ENCODE results near the gene MACROH2A1.
A peak's percentile ranks its signal among the peaks of the same experiment; 100 is the strongest.

The MACROH2A1 gene

GRCh38 chr5:135388860-135389435, 10.1 kb downstream of the MACROH2A1 start:
- H3K36me3 ChIP-seq (ENCODE audit: control insufficient read depth in 1 of 2, insufficient read depth in 2 of 2, low read length in 2 of 2), result peaks cover 36 to 74% of the 10 kb centered on the region in 2 donors
- no peak overlapping the region for H3K27ac ChIP-seq (ENCODE audit: low read depth, low read length)
- H3K9ac ChIP-seq (ENCODE audit: low read depth in 1 of 2, low read length in 2 of 2), result no peak overlapping the region
- H3K4me3 ChIP-seq (ENCODE audit: low read depth in 1 of 2, low read length in 2 of 2), result no peak overlapping the region
- peaks cover 46 to 59% of the 10 kb centered on the region in 2 donors for H3K4me1 ChIP-seq (ENCODE audit: control insufficient read depth in 1 of 2, insufficient read depth in 2 of 2, low read length in 2 of 2)
- H3K27me3 ChIP-seq (ENCODE audit: control insufficient read depth in 1 of 2, insufficient read depth in 2 of 2, low read length in 2 of 2), result no peaks in the 10 kb centered on the region
- H3K9me3 ChIP-seq (ENCODE audit: control insufficient read depth in 1 of 2, low read length in 2 of 2), result no peaks in the 10 kb centered on the region

- H3K4me1 ChIP-seq (ENCODE audit: control insufficient read depth in 1 of 2, insufficient read depth in 2 of 2, low read length in 2 of 2), result peaks cover 33 to 46% of the 10 kb centered on the region in 2 donors
- peaks cover 42 to 77% of the 10 kb centered on the region in 2 donors for H3K36me3 ChIP-seq (ENCODE audit: control insufficient read depth in 1 of 2, insufficient read depth in 2 of 2, low read length in 2 of 2)
- H3K27ac ChIP-seq (ENCODE audit: low read depth, low read length), result peak overlapping the region; percentile 13
- H3K9ac ChIP-seq (ENCODE audit: low read depth in 1 of 2, low read length in 2 of 2), result peak overlapping the region; percentile 12 to 43
- no peak overlapping the region for H3K4me3 ChIP-seq (ENCODE audit: low read depth in 1 of 2, low read length in 2 of 2)
- no peaks in the 10 kb centered on the region for H3K27me3 ChIP-seq (ENCODE audit: control insufficient read depth in 1 of 2, insufficient read depth in 2 of 2, low read length in 2 of 2)
- no peaks in the 10 kb centered on the region for H3K9me3 ChIP-seq (ENCODE audit: control insufficient read depth in 1 of 2, low read length in 2 of 2)
Observed at GRCh38 chr5:135387629-135387960, 11.4 kb downstream of the MACROH2A1 start.

DNA sequence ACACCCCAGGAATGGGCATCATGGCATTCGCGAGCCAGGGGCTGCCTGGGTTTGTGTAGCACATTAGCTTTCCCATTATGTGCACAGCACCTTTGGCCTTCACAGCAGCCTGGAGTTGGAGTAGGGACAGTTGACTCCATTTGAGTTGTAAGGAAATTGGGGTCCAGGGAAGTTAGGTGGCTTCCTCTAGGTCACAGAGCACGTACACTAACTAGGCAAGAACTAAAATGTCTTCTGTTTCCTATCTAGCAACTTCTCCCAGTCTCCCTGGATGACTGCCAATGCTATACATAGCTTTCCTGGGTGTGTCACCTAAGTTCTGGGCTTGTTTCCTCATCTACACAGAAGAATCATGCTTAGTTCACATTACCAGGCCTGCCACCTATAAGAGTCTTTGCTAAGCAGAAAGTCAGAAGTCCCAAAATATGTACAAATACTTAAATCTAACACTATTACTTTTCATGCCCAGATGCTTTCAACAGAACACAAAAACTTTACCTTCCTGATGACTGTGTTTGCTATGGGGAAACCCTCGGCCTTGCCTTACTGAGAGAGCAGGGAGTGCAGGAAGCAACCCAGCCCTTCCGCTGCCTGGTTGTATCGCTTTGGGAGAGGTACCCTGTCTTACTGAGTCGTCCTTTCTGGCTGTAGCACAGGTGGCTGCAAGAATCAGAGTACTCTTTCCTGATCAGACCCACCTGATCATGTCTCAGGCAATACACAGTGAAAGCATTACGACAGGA, 12.0 kb downstream of the MACROH2A1 start:
- peaks cover 45 to 77% of the 10 kb centered on the region in 2 donors for H3K36me3 ChIP-seq (ENCODE audit: control insufficient read depth in 1 of 2, insufficient read depth in 2 of 2, low read length in 2 of 2)
- H3K4me3 ChIP-seq (ENCODE audit: low read depth in 1 of 2, low read length in 2 of 2), result peak overlapping the region in 1 of 2 donors; percentile 4
- H3K4me1 ChIP-seq (ENCODE audit: control insufficient read depth in 1 of 2, insufficient read depth in 2 of 2, low read length in 2 of 2), result peaks cover 28 to 41% of the 10 kb centered on the region in 2 donors
- H3K9me3 ChIP-seq (ENCODE audit: control insufficient read depth in 1 of 2, low read length in 2 of 2), result no peaks in the 10 kb centered on the region
- no peaks in the 10 kb centered on the region for H3K27me3 ChIP-seq (ENCODE audit: control insufficient read depth in 1 of 2, insufficient read depth in 2 of 2, low read length in 2 of 2)
- peak overlapping the region; percentile 12 to 43 for H3K9ac ChIP-seq (ENCODE audit: low read depth in 1 of 2, low read length in 2 of 2)
- H3K27ac ChIP-seq (ENCODE audit: low read depth, low read length), result peak overlapping the region; percentile 13

- no peak overlapping the region for H3K27ac ChIP-seq (ENCODE audit: low read depth, low read length)
- H3K36me3 ChIP-seq (ENCODE audit: control insufficient read depth in 1 of 2, insufficient read depth in 2 of 2, low read length in 2 of 2), result peaks cover 49 to 77% of the 10 kb centered on the region in 2 donors
- peaks cover 19 to 31% of the 10 kb centered on the region in 2 donors for H3K4me1 ChIP-seq (ENCODE audit: control insufficient read depth in 1 of 2, insufficient read depth in 2 of 2, low read length in 2 of 2)
- no peaks in the 10 kb centered on the region for H3K9me3 ChIP-seq (ENCODE audit: control insufficient read depth in 1 of 2, low read length in 2 of 2)
- no peak overlapping the region for H3K9ac ChIP-seq (ENCODE audit: low read depth in 1 of 2, low read length in 2 of 2)
- H3K27me3 ChIP-seq (ENCODE audit: control insufficient read depth in 1 of 2, insufficient read depth in 2 of 2, low read length in 2 of 2), result no peaks in the 10 kb centered on the region
- H3K4me3 ChIP-seq (ENCODE audit: low read depth in 1 of 2, low read length in 2 of 2), result no peak overlapping the region
Observed at GRCh38 chr5:135386096-135386495, 12.9 kb downstream of the MACROH2A1 start.

DNA sequence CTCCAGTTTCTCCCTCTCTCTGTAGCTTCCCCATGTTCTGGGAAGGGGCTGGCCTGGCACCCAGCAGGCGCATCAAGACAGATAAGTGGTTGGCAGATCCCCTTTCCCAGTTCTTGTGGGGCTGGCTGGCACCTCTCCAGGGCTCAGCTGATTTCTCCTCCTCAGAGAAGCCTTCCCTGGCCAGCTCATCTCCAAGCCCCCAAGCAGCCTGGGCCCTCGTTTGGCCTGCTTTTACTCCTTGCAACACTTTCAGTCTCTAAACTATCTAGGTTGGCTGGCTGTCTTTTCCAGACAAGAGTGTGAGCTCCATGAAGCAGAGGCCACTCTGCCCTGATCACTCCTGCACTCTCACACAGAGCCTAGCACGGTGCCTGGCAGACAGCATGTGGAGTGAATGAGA, 13.5 kb downstream of the MACROH2A1 start:
- no peak overlapping the region for H3K27ac ChIP-seq (ENCODE audit: low read depth, low read length)
- no peaks in the 10 kb centered on the region for H3K27me3 ChIP-seq (ENCODE audit: control insufficient read depth in 1 of 2, insufficient read depth in 2 of 2, low read length in 2 of 2)
- peaks cover 19 to 26% of the 10 kb centered on the region in 2 donors for H3K4me1 ChIP-seq (ENCODE audit: control insufficient read depth in 1 of 2, insufficient read depth in 2 of 2, low read length in 2 of 2)
- no peak overlapping the region for H3K4me3 ChIP-seq (ENCODE audit: low read depth in 1 of 2, low read length in 2 of 2)
- no peaks in the 10 kb centered on the region for H3K9me3 ChIP-seq (ENCODE audit: control insufficient read depth in 1 of 2, low read length in 2 of 2)
- H3K36me3 ChIP-seq (ENCODE audit: control insufficient read depth in 1 of 2, insufficient read depth in 2 of 2, low read length in 2 of 2), result peaks cover 49 to 77% of the 10 kb centered on the region in 2 donors
- no peak overlapping the region for H3K9ac ChIP-seq (ENCODE audit: low read depth in 1 of 2, low read length in 2 of 2)

DNA sequence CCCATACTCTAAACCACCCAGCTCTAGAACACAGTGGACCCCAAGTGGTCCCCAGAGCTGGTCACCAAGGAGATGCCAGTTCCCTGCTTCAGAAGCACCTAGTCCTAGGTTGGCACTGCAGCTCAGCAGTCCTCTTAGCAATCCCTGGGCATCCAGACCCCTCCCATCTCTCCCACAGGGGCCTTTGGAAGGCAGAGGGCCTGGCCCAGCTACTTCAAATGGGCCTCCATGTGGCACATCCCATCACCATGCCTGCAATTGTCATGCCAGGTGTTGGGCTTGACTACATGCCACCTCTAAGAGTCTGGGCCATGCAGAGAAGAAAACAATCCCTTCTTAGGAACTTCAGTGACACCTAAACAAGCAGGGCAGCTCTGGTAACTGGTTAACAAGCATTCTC, 14.1 kb downstream of the MACROH2A1 start:
- H3K36me3 ChIP-seq (ENCODE audit: control insufficient read depth in 1 of 2, insufficient read depth in 2 of 2, low read length in 2 of 2), result peaks cover 53 to 80% of the 10 kb centered on the region in 2 donors
- H3K27ac ChIP-seq (ENCODE audit: low read depth, low read length), result no peak overlapping the region
- no peak overlapping the region for H3K9ac ChIP-seq (ENCODE audit: low read depth in 1 of 2, low read length in 2 of 2)
- no peak overlapping the region for H3K4me3 ChIP-seq (ENCODE audit: low read depth in 1 of 2, low read length in 2 of 2)
- H3K4me1 ChIP-seq (ENCODE audit: control insufficient read depth in 1 of 2, insufficient read depth in 2 of 2, low read length in 2 of 2), result peaks cover 19 to 24% of the 10 kb centered on the region in 2 donors
- no peaks in the 10 kb centered on the region for H3K9me3 ChIP-seq (ENCODE audit: control insufficient read depth in 1 of 2, low read length in 2 of 2)
- H3K27me3 ChIP-seq (ENCODE audit: control insufficient read depth in 1 of 2, insufficient read depth in 2 of 2, low read length in 2 of 2), result no peaks in the 10 kb centered on the region

DNA sequence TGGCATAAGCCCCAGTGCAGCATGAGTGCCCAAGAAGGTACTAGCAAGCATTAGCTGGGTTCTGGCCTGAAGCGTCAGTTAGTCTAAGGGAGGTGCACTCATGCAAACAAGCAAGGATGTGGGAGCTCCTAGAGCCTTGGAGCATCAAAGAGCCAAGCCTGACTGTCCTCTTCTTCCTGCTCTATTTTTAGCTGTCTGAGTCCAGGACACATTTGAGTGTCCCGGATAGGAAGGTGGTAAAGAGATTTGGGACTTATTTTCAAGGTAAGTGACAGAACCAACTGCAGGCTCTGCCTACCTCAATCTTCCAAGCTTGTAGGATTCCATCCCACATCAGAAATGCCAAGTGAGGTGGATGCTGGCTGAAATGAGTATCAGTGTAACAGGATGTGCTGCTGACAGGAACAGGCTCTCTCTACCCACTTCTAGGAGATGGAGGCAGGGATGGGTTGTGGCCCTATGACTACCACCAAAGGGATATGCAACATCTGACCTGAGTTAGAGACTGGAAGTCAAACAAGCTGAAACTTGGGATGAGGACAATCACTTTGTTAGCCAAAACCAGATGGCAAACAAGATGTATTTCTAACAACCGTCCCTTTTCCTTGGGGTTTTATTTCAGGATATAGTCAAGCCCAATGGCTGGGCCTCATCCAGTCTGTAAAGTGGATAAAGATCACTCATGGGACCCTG, 15.1 kb downstream of the MACROH2A1 start:
- Histone ChIP-seq H3K4me3 (ENCODE audit: low read depth in 1 of 2, low read length in 2 of 2) (no peak overlapping the region), H3K9ac (ENCODE audit: low read depth in 1 of 2, low read length in 2 of 2) (no peak overlapping the region), H3K36me3 (ENCODE audit: control insufficient read depth in 1 of 2, insufficient read depth in 2 of 2, low read length in 2 of 2) (peaks cover 62 to 84% of the 10 kb centered on the region in 2 donors), H3K9me3 (ENCODE audit: control insufficient read depth in 1 of 2, low read length in 2 of 2) (no peaks in the 10 kb centered on the region), H3K27me3 (ENCODE audit: control insufficient read depth in 1 of 2, insufficient read depth in 2 of 2, low read length in 2 of 2) (no peaks in the 10 kb centered on the region), H3K4me1 (ENCODE audit: control insufficient read depth in 1 of 2, insufficient read depth in 2 of 2, low read length in 2 of 2) (peaks cover 19 to 25% of the 10 kb centered on the region in 2 donors), H3K27ac (ENCODE audit: low read depth, low read length) (no peak overlapping the region)

DNA sequence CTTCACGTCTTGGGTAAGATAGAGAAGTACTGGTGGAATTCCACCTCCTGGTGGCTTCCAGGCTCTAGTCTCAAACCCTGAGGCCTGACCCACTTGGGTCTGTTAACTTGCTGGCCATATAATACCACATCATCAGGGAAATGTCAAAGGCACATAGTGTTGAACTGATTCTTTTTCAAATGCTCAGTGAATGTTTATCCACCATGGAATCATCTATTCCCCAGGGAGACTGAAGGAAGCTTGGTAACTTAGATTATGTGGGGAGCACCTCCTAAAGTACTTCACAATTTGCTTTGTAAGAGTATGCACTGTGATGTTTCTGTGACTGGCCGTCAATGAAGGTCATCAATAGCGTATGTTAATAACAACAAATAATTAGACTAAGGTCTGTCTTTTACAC, 16.1 kb downstream of the MACROH2A1 start:
- Histone ChIP-seq H3K4me3 (ENCODE audit: low read depth in 1 of 2, low read length in 2 of 2) (no peak overlapping the region), H3K36me3 (ENCODE audit: control insufficient read depth in 1 of 2, insufficient read depth in 2 of 2, low read length in 2 of 2) (peaks cover 70 to 87% of the 10 kb centered on the region in 2 donors), H3K9me3 (ENCODE audit: control insufficient read depth in 1 of 2, low read length in 2 of 2) (no peaks in the 10 kb centered on the region), H3K9ac (ENCODE audit: low read depth in 1 of 2, low read length in 2 of 2) (no peak overlapping the region), H3K27me3 (ENCODE audit: control insufficient read depth in 1 of 2, insufficient read depth in 2 of 2, low read length in 2 of 2) (no peaks in the 10 kb centered on the region), H3K4me1 (ENCODE audit: control insufficient read depth in 1 of 2, insufficient read depth in 2 of 2, low read length in 2 of 2) (peaks cover 23 to 30% of the 10 kb centered on the region in 2 donors), H3K27ac (ENCODE audit: low read depth, low read length) (no peak overlapping the region)

DNA sequence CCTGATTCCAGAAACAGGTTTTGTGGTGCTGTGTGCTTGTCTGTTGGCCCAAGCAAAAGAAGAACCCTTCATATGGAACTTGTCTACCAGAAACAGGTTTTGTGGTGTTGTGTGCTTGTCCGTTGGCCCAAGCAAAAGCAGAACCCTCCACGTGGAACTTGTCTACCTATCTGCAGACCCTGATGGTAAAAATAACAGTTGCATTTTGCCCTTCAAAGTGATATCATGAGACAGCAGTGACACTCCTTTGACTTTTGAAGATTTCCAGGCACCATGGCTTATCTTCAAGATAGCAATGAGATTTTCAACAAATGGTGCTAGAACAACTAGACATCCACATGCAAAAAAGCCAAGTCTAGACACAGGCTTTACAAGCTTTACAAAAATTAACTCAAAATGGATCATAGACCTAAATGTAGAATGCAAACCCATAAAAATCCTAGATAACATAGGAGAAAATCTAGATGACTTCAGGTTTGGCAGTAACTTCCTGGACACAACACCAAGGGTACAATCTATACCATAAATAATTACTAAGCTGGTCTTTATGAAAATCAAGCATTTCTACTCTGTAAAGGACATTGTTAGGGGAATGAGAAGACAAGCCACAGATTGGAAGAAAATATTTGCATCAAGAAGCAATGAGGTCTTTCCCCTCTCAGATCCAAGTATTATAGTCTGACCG, 16.8 kb downstream of the MACROH2A1 start:
- Histone ChIP-seq H3K27ac (ENCODE audit: low read depth, low read length) (no peak overlapping the region), H3K36me3 (ENCODE audit: control insufficient read depth in 1 of 2, insufficient read depth in 2 of 2, low read length in 2 of 2) (peaks cover 65 to 89% of the 10 kb centered on the region in 2 donors), H3K27me3 (ENCODE audit: control insufficient read depth in 1 of 2, insufficient read depth in 2 of 2, low read length in 2 of 2) (no peaks in the 10 kb centered on the region), H3K4me1 (ENCODE audit: control insufficient read depth in 1 of 2, insufficient read depth in 2 of 2, low read length in 2 of 2) (peaks cover 17 to 28% of the 10 kb centered on the region in 2 donors), H3K9me3 (ENCODE audit: control insufficient read depth in 1 of 2, low read length in 2 of 2) (no peaks in the 10 kb centered on the region), H3K9ac (ENCODE audit: low read depth in 1 of 2, low read length in 2 of 2) (no peak overlapping the region), H3K4me3 (ENCODE audit: low read depth in 1 of 2, low read length in 2 of 2) (no peak overlapping the region)

Data from duodenal mucosa (tissue), 2 donors.